Left kidney (tissue), 2 donors: Measurements from ENCODE around the gene MLXIPL. TPM values are rescaled to one million over a fixed set of nuclear protein-coding genes. Genes with fewer than 3 reads are reported as not detected.
"Not testable (repeated sequence)": the region's sequence is repeated elsewhere in the genome, so short reads cannot be mapped to it uniquely, and the experiment has no call there.

Experiments used
- DNase-seq: peaks from one replicate; pipeline ENCODE4 v3.0.0-alpha.2; 2013
- polyA plus RNA-seq: library from polyadenylated mRNA; unstranded; fragments of 120-200 nt; gene quantifications from one replicate; pipeline ENCODE4 v1.2.1, GENCODE V29; 2013; ENCODE audit not compliant: insufficient read length

Gene MLXIPL
- polyA plus RNA-seq, 1 donor, result 4.8 TPM

DNA sequence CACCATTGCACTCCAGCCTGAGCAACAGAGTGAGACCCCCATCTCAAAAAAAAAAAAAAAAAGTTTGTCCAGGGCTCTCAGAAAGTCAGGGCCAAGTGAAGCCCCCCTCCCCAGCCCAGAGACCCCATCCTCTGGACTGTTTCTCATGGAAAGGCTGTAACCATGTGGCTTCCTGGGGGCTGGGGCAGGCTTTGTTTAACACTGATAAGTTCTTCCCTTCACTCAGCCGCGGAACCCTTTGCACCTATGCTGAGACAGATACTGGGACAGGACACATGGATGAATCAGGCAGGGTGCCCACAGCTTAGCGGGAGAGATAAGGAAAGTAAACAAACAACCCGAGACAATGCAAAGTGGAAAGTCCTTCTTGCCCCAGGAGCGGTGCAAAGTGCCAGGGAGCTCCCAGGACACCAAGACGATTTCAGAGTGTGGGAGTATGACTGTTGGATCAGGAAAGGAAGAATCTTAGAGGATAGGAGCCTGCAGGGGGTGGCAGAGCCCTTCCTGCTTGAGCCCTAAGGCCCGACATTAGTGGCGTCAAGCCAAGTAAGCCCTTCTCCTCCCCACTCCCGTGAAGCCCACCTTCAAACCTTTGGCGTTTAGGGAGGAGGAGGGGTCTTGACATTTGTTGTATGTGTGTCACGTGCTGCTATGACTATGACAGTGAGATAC lies 11.6 kb downstream of the MLXIPL start:
- DNase-seq, result no peak

DNA sequence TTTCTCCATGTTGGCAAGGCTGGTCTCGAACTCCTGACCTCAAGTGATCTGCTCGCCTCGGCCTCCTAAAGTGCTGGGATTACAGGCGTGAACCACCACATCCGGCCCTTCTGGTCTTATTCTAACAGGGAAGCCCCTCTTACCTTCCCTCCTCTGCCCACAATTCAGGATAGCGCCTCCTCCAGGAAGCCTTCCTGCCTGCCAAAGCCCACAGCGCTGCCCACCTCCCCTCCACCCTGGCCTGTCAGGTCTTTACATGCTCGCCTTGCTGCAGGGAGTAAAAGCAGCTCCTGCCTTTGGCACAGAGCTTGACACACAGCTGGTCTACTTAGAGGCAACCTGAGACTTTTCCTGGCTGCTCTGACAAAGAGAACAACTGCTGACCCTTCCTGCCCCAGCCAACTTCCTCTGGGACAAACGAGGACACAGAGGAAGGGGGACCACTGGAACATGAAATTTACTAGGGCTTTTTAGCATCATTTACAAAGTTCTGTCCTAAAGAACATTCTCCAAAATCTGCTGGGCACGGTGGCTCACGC lies 13.2 kb downstream of the MLXIPL start:
- no peak for DNase-seq

DNA sequence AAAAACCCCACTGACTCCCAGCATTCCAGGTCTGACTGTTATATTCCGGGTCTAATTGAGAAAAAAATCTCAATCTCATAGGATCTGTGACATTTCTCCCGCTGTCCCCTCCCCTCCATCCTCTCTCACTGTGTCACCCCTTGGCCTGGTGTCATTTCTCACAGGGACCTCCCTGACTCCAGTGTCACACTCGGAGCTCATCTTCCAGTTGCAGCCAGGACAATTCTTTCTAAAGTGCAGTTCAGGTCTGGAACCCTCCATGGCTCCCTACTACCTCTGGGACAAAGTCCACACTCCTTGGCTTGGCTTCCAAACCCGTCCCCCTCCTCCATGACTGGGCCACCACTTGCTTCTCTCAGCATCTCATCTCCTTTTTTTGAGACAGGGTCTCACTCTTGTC lies 14.2 kb downstream of the MLXIPL start:
- DNase-seq, result no peak

DNA sequence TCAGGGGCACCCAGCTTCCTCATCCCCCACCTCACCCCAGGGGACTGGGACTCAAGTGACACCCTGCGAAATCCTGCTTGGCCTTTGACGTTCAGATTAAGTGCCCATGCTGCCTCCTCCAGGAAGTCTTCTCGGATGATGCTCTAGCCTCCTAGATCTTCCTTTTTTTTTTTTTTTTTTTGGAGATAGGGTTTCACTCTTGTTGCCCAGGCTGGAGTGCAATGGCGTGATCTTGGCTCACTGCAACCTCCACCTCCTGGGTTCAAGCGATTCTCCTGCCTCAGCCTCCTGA lies 16.7 kb downstream of the MLXIPL start:
- DNase-seq, result not testable (repeated sequence)

DNA sequence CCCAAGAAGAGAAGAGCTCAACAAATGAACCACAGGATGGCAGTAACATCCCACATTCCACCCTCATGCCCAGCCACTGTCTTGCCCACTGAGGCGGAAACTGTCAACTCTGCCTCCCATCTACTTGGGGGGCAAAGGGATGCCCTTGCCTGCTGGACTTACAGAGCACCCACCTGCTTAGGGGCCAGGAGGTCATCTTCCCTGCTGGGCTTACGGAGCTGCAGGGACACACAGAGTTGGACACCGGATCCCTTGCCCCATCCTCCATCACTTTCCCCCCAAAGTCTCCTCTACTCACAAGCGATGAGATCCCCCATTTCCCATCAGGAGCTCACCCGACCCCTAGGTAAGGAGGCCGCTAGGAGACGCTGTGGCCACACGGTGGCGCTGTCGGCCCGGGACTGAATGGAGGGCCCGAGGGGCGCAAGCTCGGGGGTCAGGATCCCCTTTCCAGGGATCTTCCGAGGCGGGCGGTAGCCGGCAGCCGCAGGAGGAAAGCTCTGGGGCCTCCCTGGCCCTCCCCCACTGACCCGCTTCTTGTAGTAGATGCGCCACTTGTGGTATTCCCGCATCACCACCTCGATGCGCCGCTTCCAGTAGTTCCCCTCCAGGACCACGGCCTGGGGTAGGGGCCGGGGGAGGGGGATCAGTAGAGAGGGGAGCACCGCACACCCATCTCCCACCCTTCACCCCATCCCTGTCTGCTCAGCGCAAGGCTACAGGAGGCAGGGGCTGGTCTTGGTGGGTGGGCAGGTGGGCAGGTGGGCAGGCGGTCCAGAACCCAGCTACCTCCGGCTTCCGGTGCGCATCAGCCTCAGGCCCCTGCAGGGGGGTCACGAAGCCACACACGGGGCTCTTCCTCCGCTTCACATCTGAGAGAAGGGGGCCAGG lies 17.3 kb downstream of the MLXIPL start:
- peak; percentile 58 for DNase-seq

DNA sequence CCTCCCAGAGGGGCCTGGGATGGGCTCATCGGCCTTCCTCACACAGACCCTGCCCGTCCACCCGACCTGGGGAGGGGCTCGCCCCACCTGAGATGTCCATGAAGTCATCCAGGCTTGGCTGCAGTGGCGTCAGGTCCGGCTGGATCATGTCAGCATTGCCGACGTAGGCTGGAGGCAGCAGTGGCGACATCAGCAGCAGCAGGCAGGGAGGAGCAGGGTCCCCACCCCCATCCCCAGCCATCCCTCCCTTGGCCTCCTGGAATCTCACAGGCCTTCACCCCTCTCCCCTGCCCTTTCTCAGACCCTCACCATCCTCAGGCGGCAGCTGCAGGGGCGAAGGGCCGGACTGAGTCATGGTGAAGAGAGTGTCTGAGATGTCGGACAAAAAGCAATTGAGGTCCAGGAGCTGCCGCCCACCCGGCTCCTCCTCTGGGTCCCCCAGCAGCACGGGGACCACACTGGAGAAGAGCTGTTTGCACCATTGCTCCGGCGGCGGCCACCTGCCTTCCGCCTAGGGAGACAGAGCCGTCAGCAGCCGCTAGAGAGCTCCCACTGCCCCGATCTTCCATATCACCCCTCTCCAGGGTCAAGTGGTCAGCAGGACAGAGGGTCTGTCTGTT lies 18.6 kb downstream of the MLXIPL start:
- no peak for DNase-seq

DNA sequence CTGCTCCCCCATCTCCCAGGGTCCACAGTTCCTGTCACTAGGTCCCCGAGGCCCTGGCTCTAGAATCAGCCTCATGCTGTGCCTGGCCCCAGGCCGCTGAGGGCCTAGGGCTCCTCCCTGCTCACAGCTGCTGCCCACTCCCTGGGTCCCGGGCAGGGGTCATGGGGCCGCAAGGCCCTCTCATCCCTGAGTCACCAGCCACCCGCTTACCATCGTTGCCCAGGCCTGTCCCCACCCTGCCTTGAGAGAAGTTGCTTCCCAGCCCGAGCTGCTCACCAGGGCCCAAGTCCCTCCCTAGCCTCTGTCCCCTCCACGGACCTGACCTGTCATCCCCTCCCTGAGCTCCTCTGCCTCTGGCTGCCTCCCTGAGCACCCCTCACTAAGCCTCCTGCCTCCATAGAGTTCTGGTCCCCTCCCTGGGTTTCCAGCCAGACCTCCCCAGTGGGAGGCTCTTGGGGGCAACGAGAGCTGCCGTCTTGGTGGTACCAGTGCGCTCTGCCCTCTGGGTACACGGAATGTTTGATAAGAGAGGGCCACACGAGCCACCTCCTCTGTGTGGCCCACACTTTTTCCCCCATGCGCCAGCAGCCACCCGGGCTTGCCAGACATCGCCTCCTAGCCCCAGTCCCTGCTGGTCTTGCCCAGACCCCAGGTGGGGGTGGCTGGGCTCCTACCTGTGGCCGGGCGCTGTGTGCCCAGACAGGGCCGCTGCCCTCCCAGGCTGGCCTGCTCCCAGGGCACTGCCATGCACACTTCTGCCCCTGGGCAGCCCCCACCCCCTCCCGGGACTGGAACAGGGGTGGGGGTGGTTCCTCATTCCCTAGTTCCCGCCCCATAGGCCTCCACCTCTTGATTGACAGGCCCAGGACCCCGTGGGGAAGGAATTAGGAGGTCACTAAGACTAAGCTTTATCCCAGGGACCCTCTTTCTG lies 21.3 kb downstream of the MLXIPL start:
- no peak for DNase-seq

DNA sequence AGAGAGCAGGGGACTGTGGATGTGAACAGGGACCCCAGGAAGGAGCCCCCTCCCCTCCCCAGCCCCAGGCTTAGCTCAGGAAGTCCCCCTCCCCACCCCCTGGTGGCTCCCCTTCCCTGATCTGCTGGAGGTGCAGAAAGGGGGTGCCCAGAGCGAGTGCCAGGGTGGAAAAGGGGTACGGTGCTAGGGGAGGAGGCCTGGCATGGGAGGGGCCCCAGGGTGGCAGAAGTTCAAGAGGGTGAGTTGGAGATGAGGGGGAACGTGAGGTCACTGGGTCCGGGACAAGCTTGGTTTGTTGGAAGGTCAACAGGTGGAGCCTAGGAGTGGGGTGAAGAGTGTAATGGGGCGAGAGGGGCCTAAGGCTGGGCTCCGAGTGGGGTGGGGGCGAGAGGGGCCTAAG lies 24.4 kb downstream of the MLXIPL start:
- no peak for DNase-seq

DNA sequence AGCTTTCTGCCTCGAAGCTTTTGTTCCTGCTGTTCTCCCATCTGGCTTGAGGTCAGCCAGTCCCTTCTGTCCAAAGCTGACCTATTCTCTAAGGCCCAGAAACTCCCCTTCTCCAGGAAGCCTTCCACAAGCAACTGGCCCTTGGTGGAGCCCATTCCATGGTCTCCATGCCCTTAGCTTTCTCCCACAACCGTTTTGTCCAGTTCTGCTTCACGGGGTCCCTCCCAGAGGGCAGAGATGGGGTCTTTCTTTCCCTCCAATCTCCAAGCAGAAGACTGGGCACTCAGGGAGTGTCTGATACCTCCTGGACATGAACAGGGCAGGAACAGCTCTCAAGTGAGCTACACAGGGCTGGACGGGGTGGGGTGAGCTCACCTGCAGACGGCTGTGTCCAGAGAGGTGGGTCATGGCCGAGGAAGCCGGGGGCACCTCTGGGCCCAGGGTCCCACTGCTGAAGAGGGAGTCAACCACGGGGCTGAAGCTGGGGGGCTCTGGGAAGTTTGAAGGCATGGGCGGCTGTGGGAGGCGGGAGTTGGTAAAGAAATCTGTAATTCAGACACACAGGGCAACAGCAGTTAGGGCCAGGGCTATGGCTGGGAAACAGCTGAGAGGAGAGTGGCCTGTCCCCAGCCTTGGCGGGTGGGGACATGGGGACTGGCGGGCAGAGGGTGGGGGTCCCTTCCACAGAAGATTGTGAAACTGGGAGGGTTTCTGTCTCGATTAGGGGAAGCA lies 25.0 kb downstream of the MLXIPL start:
- DNase-seq, result no peak

DNA sequence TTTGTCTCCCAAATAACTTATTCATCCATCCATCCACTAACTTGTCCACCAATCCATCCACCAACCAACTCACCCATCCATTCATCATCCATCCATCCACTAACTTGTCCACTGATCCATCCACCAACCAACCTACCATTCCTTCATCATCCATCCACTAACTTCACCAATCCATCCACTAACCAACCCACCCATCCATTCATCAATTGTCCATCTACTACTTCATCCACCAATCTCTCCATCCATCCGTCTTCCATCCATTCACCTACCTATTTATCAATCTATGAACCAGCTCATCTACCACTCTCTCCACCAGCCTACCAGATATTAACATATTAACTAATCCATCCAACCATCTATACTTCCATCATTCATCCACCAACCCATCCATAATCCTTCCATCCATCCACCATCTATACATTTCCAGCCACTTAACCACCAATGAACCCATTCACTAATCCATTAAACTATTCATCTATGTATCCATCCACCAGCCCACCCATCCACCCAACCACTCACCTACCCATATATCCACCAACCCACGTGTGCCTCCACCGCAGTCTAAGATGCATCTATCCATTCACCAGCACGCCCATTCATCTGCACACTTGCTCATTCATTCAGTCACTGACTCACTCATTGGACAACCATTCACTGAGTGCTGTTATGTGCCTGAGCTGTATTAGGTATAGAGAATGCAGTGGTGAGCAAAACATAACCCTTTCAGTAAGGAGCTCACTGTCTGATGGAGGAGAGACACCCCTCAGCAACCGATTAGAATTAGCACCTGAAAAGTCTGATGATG lies 26.1 kb downstream of the MLXIPL start:
- DNase-seq, result no peak

DNA sequence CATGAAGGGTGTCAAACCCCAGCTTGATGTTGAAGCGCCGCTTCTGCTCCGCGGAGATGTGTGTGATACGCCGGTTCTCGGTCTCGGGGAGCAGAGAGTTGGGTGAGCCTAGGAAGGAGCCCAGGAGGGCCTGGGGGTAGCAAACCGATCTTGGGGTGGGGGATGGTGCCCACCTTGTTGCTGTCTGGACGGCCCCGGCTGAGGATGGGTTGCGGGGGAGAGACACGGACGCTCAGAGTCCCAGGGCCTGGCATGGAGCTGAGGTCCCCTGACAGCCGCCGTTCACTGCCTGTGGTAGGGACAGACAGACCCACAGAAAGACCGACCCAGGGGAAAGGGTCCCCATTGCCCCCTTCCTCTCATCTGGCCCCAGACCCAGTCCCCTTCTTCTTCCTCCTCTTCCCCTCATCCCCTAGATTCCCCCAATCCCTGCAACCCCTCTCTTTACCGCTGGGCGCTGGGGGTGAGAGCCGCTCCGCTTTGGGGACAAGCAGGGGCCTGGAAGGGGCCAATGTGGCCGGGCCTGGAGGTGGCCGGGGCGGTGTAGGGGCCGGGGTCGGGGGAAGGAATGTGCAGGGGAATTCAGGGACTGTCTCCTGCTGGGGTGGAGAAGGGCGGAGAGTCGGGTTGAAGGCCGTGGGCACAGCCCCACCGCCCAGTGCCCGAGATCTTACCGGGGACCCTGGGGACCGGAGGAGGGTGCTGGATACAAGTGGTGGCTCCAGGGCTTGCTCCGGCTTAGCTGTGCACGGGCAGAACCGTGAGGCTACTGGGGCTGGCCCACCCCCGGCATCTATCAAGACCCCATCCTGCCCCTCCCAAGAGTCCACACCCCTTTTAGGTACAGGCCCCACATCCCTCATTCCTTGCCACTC lies 27.9 kb downstream of the MLXIPL start:
- DNase-seq, result no peak

DNA sequence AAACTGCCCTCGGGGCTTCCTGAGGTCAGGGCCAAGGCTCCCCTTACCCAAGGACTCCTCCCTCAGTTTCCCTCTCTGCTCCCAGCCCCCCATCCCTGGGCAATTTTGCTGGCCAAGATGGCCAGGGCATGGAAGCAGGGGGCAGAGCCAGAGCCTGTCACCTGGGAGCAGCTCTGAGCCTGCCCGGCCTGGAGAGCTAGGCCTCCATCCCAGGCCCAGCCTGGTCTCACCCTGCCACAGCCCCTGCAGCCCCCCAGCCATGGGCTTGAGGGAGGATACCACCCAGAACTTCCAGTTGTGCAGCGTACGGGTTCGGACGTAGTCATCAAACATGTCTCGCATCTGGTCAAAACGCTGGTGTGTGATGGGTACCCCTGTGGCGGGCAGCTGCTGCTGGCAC lies 29.0 kb downstream of the MLXIPL start:
- DNase-seq, result no peak

DNA sequence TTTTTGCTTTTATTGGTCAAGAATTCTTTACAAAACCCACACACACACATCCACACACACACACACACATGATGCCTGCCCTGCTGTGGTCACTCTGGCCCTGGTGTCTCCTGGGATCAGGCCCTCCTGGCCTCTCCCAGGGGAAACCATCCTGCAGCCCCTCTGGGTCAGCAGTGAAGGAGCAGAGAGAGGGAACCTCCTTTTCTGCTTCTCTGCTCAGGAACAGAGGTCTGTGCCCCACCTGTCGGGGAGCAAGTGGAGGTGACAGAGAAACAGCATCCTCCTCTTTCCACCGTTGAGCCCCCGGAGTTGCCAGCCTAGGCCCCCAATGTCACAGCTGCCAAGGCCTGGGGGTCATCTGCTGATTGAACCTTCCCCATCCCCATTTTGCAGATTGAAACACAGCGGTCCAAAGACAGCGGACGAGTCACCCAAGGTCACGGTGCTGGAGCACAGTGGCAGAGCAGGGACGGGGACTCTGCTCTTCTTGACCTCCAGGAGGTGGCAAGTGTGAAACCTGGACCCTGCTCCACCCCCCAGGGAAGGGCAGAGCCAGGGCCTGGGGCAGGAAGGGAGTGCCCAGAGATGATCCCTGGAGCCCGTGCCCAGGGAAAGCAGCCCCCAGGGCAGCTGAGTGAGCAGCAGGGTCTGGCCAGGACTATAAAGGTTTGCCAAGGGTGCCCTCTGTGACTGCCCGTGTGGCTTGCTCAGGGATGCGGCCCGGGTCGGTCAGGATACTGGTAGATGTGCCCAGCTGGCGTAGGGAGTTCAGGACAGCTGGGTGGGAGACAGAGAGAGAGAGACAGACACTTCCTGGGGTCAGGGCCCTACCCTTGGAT lies 30.9 kb downstream of the MLXIPL start:
- DNase-seq, result no peak

DNA sequence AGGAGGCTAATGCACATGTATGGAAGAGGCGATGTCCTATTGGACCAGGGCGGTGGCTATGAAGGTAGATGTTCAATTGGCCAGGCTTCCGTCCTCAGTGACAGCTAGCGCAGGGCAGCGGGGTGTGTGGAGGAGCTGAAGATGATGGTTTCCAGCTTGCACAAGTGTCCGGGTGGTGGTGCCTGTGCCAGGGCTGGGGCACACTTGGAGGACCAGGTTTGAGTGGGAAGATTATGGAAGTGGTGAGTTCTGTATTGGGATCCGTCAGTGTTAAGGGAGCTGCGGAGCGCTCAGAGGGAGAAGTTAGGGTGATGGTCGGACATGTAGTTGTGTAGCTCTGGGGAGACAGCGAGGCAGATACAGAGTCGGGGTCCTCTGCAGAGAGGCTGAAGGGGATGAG lies 37.4 kb downstream of the MLXIPL start:
- DNase-seq, result no peak

DNA sequence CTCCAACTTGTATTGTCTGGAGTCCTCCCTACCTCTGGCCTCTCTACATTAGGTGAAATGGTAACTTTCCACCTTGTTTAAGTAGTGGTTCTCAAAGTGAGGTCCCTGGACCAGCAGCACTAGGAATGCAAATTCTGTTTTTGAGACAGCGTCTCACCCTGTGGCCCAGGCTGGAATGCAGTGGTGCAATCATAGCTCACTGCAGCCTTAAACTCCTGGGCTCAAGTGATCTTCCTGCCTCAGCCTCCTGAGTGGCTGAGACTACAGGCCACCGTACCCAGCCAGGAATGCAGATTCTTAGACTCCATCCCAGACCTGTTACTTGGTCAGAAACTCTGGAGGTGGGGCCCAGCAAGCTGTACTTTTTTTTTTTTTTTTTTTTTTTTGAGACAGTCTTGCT lies 39.1 kb downstream of the MLXIPL start:
- DNase-seq, result no peak

DNA sequence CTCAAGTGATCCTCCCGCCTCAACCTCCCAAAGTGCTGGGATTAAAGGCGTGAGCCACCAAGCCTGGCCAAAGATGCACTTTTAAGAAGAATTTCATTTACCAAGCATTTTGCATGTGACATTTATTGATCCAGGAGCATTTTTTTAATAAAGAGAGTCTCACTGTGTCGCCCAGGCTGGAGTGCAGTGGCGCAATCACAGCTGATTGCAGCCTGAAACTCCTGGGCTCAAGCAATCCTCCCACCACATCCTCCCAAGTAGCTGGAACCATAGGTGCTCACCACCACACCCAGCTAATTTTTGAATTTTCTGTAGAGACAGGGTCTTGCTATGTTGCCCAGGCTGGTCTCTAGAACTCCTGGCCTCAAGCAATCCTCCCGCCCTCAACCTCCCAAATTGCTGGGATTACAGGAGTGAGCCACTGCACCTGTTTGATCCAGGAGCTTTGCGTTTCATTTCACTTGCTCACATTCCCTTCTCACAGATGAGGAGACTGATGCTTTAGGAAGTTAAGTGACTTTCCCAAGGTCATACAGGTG lies 41.6 kb downstream of the MLXIPL start:
- no peak for DNase-seq

DNA sequence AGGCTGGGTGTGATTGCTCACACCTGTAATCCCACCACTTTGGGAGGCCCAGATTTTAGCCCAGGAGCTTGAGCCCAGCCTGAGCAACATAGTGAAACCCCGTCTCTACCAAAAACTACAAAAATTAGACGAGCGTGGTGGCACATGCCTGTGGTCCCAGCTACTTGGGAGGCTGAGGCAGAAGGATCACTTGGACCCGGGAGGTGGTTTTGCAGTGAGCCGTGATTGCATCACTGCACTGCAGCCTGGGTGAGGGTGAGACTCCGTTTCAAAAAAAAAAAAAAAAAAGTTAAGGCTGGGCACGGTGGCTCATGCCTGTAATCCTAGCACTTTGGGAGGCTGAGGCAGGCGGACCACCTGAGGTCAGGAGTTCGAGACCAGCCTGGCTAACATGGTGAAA lies 43.3 kb downstream of the MLXIPL start:
- DNase-seq, result not testable (repeated sequence)
